GM04503 (cell line): Measurements from ENCODE around the gene SERPINA4.

Source experiments
- DNase-seq: peaks from one replicate; pipeline ENCODE4 v3.0.0-alpha.2; 2012; ENCODE audit warnings: low read depth

SERPINA4 gene, protein sequence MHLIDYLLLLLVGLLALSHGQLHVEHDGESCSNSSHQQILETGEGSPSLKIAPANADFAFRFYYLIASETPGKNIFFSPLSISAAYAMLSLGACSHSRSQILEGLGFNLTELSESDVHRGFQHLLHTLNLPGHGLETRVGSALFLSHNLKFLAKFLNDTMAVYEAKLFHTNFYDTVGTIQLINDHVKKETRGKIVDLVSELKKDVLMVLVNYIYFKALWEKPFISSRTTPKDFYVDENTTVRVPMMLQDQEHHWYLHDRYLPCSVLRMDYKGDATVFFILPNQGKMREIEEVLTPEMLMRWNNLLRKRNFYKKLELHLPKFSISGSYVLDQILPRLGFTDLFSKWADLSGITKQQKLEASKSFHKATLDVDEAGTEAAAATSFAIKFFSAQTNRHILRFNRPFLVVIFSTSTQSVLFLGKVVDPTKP

DNA sequence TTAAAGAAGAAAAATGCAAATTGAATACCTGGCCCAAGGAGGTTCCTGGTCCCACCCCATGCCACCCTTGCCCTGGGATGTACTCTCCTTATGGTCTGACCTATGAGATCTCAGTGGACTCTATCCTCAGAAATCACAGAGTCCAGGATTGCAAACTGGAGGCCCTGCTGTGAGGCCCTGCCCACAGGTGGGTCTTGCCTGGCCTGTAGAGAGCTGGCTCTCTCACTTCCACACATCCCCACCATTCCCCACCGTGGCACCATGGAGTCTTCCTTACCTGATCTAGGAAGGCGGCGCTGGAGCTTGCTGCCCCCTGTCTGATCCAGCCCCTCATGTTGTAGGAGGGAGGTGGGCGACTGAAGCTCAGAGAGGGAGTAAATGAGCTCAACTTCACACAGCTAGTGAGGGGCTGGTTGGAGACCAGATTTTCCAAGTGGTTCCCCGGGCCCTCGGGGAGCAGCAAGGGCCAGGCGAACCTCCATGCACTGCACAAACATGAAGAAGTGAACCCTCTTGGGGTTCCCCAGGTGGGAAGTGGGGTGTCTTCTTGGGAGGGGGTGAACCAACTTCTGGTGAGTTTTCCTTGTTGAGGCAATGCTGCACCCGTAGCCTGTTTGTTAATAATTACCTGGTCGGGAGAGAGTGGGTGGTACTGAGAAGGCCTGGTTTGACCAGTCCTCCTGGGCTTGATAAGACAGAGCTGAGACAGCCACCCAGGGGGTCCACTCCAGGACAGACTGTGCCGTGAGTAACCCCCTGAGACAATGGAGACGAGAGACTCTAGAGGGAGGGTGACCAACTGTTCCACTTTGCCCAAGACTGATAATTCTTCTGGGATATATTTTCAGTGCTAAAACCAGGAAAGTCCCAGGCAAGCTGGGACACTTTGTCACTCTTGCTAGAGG, at the start of gene SERPINA4:
Gene SERPINA4 (plus strand): TSS at position 692 of the 905 bp plus-strand sequence. CDS start 2,041 bp downstream, outside the sequence.
- no peak for DNase-seq

- no peak for DNase-seq
These were observed 46.9 kb upstream of the SERPINA4 start for GRCh38 chr14:94514351-94514750.

DNA sequence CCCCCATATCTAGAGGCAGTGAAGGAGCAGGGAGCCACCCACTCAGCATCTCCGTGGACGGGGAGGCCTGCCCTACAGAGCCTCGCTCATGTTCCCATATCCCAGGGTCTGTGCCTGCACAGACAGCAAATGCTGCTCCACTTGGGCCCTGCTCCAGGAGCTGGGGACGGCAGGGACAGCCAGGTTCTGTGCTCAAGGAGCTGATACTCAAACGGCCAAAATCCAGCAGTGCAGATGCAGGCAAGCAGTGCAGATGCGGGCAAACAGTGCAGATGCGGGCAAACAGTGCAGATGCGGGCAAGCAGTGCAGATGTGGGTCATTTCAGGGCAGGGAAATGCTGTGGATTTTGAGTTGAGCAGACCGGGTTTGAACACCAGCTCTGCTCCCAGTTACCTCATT, 45.8 kb upstream of the SERPINA4 start:
- no peak for DNase-seq

GRCh38 chr14:94515856-94516255, 45.4 kb upstream of the SERPINA4 start:
- DNase-seq = no peak

GRCh38 chr14:94517248-94517640, 44.0 kb upstream of the SERPINA4 start:
- no peak for DNase-seq

DNA sequence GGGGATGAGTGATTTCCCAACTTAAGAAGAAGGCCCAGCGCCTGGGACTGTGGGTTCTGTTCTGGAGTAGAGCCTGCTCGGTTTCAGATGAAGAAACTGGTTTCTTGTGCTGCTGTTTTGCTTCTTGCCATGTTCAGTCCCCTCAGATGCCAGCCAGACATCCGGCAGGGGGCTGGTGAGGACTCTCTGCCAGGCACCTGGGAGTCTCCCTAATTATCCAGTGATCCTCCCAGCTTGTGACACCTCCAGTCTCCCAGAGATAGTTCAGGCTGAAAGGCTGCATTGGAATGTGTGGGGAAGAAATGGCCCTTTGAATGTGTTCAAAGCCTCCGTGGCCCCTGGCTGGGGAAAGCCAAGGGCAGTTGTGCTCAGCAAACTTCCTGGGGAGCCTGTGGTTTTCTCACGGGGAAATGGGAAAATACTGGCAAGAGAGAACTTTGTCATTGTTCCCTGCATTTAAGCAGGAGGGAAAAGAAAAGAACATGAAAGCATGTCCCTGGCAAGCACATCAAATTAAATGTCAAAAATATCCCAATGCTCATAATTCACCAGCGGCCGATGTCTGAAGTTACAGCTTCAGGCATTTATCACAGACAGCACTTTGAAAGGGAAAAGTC, 43.5 kb upstream of the SERPINA4 start:
- no peak for DNase-seq

DNA sequence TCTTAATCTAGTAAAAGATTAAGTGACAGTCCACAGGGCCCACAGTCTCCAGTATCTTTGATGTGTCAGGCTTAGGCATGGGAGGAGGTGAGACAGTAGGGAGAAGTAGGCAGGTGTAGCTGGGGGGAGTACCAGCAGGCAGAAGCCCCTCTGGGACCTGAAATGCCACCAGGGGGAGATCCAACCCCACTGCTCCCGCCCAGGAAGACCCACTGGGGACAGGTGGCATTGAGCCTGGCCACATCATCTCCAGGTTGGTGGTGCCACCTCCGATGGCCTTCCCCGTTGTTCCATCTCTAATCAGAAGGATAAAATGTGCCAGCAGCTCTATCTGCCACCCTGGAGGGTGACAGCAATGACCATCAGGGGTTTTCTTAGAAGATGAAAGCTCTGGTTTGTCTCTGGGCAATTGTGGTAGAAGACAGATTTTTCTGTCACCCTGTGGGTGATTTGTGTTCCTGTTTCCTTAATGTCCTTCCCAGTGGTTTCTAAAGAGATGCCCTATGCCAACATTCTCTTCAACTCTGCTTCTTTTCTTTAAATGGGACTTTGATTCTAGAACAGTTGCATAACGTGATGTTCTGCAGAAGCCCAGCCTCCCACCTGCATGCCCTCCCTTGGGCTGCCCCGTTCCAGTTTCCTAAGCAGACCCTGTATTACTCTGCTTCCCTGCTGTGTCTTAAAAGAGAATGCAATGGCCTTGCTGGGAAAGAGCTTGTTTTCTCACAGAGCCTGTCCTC, 39.7 kb upstream of the SERPINA4 start:
- no peak for DNase-seq

DNA sequence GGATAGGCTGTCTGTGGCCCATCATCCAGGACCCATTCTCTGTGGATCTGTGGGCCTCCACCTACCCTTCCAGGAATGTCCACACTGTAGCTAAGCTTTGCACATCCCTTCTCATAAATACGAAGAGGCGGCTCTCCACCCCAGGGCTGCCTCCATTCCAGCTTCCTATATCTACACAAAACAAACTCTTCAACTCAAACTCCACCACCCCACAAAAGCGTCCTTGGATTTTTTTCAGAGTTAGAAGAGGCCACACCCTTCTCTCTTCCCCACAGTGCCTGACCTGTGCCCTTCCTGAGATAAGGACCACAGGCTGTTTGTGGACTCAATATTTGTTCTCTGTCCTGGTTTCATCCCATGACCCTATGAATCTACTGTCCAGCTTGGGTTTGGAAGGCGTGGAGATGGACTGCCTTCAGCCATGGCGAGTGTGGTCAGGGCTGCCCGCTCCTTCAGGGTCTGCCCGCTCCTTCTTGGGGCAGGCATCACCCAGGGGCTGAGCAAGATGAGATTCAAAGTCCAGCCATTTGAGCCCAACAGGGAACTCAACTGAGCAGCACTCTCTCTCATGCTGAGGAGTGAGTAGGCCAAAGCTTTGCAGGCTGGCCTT, 39.0 kb upstream of the SERPINA4 start:
- DNase-seq = no peak

GRCh38 chr14:94523265-94523664, 38.0 kb upstream of the SERPINA4 start:
- DNase-seq = no peak

DNA sequence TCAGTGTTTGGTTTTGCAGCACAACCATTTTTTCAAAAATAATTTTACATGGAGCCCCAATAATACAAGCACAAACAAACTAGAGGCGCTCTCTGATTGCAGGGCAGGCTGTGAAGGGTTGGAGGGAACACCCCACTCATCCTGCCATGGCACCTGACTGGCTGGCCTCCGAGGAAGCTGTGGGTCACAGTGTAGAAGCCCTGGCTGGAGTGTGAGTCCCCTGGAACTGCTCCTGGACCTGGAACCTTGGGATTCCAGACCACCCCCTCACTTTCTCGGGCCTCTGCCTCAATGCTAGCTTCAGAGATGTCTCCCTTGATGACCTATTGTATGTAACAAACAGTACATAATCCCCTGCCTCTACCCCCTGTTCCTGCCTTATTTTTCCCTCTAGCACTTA, 37.1 kb upstream of the SERPINA4 start:
- DNase-seq = no peak

- no peak for DNase-seq
These were observed 30.1 kb upstream of the SERPINA4 start for GRCh38 chr14:94531187-94531586.

DNA sequence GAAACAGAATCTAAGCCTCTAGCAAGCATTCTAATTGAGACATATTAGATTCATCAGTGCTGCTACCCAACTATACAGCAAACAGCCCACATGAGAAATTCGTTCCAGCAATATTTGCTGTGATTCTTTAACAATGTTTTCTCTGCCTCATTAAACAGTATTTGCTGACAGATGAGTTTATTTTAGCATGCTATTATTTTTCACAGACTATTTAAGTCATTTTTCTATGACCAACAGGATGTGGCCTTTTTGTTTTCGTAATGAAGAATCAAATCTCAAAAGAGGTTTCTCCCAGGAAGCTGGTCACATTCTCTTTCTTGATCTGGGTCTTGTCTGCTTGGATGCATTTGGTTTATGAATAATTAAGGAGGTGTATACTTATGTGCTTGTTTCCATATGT, 28.8 kb upstream of the SERPINA4 start:
- DNase-seq = no peak

- DNase-seq = no peak
These were observed 25.7 kb upstream of the SERPINA4 start for GRCh38 chr14:94535506-94535905.

GRCh38 chr14:94536836-94537235, 24.4 kb upstream of the SERPINA4 start:
- DNase-seq = no peak

DNA sequence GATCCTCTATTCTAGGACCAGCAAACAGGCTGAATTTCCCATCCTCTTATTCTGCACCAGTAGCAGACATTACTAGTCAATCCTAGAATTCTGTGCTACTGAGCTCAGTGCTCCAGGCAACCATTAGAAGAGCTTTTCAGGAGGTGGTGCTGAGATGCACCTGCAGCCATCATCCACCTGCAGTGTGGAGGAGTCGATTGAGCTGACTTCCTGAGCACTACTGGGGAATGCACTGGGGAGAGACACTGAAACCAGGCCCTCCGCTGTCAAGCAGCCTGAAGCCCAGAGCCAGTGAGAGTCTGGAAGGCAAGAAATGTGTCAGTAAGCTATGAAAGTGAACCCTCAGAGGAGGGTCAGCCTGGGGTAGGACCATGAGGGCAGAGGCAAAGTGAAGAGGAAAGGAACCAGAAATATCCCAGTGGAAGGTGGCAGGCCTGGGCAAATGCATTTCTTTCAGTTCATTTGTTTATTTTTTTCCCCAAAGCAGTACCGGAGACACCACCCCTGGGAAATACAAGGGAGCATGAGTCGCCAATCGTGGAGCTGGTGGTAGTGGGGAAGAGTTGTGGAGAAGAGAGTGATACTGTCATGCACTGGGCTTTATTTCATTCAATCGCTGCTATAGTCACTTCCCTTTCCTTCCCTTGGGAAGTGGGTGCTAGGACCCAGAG, 23.0 kb upstream of the SERPINA4 start:
- DNase-seq = no peak

- DNase-seq = no peak
These were observed 22.1 kb upstream of the SERPINA4 start for GRCh38 chr14:94539181-94539580.

DNA sequence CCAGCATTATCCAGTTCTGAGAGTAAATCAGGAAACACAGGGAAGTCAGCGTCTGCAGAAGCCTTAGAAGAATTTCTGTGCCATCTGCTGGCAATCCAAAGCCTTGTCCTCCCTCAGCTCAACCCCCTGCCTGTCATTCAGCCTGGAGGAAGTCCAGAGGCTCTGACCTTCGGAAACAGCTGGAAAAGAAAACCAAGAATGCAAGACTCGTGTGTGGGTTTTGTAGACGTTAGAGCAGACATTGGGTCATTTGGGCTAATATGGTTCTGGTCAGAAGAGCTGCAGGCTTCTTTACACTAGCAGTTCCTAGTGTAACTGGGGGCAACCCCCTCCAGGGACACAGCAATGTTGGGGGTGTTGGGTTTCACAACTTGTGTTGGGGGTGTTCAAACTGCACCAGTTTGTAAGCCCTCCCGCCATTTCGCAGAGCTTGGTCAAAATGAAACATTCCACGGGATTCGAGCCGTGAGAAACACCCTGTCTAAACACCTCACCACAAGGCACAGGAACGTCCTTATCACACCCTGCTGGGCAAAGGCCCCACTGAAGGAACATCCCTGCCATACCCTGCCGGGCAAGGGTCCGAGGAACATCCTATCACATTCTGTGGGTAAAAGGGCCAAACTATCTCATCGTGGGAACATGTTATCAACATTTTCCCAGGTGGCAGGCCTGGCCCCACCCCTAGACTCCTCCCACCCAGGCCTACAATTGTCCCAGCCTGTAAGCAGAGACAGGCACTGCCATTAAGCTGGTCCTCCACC, 21.0 kb upstream of the SERPINA4 start:
- DNase-seq = no peak

GRCh38 chr14:94541234-94541975, 19.8 kb upstream of the SERPINA4 start:
- DNase-seq = no peak

DNA sequence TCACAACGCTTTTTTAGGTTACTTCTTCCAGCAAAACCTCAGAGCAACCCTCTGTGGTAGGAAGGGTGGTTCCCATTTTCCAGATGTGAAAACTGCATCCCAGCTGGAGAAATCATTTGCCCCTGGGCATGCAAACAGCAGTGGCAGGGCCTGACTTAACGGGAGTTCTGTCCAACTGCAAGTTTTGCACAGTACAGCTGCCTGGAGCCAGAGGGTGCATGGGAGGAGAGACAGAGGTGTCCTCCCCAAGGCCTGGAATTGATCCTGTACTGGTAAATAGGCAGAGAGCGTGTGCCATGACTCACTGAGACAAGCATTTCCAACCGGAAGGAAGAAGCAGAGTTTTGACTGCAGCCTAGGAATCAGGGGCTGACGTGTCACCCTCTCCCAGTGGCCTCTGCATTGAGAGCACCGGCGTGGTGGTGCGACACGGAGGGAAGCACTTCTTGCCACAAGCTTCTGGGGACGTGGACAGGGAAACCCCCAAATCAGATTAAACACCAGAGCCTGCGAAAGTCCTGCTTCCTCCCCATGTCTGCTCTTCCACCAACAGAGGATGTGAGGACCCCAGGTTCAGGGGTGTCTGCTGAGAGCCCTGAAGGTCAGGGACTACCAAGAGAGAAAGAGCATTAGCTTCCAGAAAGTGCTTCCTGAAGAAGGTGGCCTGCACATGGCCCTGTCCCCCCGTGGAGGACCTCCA, 19.0 kb upstream of the SERPINA4 start:
- peak; percentile 7 for DNase-seq
